ENCODE results near the gene ADCYAP1.

GRCh38 chr18:939958-940357, 35.3 kb downstream of the ADCYAP1 start:
- no peak for TF ChIP-seq CTCF (IDR thresholded peaks at IDR 0.05; ENCODE audit: low read length)
- no peak for TF ChIP-seq EZH2phosphoT487 (IDR thresholded peaks at IDR 0.05; ENCODE audit: low read length)
- no peak for TF ChIP-seq EZH2 (optimal IDR thresholded peaks at IDR 0.05; ENCODE audit: low read depth, low read length)
